ENCODE results near the gene CUX1.

- TF ChIP-seq CTCF (IDR thresholded peaks at IDR 0.05) (no peak), POLR2A (IDR thresholded peaks at IDR 0.05) (no peak), EP300 (IDR thresholded peaks at IDR 0.05) (no peak)
These were observed 478.7 kb downstream of the CUX1 start for GRCh38 chr7:102296179-102296438.

Data from ovary (tissue), 3 donors.